ENCODE measurements around the gene RAB6A. TPM values are rescaled to one million over a fixed set of nuclear protein-coding genes. Genes with fewer than 3 reads are reported as not detected.

Gene RAB6A
- total and polyA plus RNA-seq, 2 of the 8 experiments (the other 6 are each of a cell fraction or from before 2014, with no cell fraction given) = 24.4 to 88.6 TPM

- TF ChIP-seq FOSL1 (IDR thresholded peaks at IDR 0.05; ENCODE audit: insufficient read depth, low read depth, low read length) = no peak
- TF ChIP-seq POLR2A (IDR thresholded peaks at IDR 0.05; ENCODE audit: control extremely low read depth in 1 of 2, low read depth in 2 of 2, low read length in 2 of 2) = no peak
Measured at GRCh38 chr11:73648571-73649046, 112.3 kb downstream of the RAB6A start (continued).

All from H1 (cell line).